WERI-Rb-1 (cell line): Measurements from ENCODE around the gene NDUFS5.

ENCODE experiments used
- DNase-seq: peaks from one replicate; pipeline ENCODE4 v3.0.0-alpha.2; 2020
- H3K27ac ChIP-seq: fragments of 250-450 bp; sonication (Bioruptor Pico); 2 replicates; pipeline ENCODE4 v1.5.1; 2020; ENCODE audit warnings: mild to moderate bottlenecking, moderate library complexity
- H3K27me3 ChIP-seq: fragments of 250-450 bp; sonication (Bioruptor Pico); 2 replicates; pipeline ENCODE4 v1.5.1; 2021; ENCODE audit warnings: mild to moderate bottlenecking, low read depth, moderate library complexity; ENCODE audit not compliant: insufficient read depth, severe bottlenecking
- H3K36me3 ChIP-seq: fragments of 250-450 bp; sonication (Bioruptor Pico); 2 replicates; pipeline ENCODE4 v1.5.1; 2020; ENCODE audit warnings: mild to moderate bottlenecking, moderate library complexity
- H3K4me3 ChIP-seq: 2 replicates; pipeline ENCODE4 v1.5.1; 2011; ENCODE audit warnings: low read depth, mild to moderate bottlenecking, control low read depth, low read length
- H3K9me3 ChIP-seq: fragments of 250-450 bp; sonication (Bioruptor Pico); 2 replicates; pipeline ENCODE4 v1.5.1; 2021; ENCODE audit warnings: mild to moderate bottlenecking, moderate library complexity; ENCODE audit not compliant: severe bottlenecking
- CTCF ChIP-seq: IDR thresholded peaks from 2 replicates; pipeline ENCODE4 v1.5.1; 2011; ENCODE audit warnings: low read depth, mild to moderate bottlenecking, control low read depth, inconsistent platforms, low read length

NDUFS5 gene

GRCh38 chr1:39076799-39077148, 50.6 kb downstream of the NDUFS5 start:
- DNase-seq, result no peak
- no peak overlapping the region for H3K4me3 ChIP-seq
- no peaks in the 10 kb centered on the region for H3K36me3 ChIP-seq
- TF ChIP-seq CTCF, result no peak
- no peak overlapping the region for H3K27ac ChIP-seq
- H3K27me3 ChIP-seq, result no peaks in the 10 kb centered on the region
- no peaks in the 10 kb centered on the region for H3K9me3 ChIP-seq

GRCh38 chr1:39080269-39080826, 54.2 kb downstream of the NDUFS5 start:
- Histone ChIP-seq H3K27me3 (no peaks in the 10 kb centered on the region), H3K36me3 (no peaks in the 10 kb centered on the region), H3K4me3 (peak overlapping the region; percentile 63), H3K27ac (no peak overlapping the region), H3K9me3 (no peaks in the 10 kb centered on the region)
- no peak for DNase-seq
- no peak for TF ChIP-seq CTCF

GRCh38 chr1:39080831-39081270, 54.7 kb downstream of the NDUFS5 start:
- peak; percentile 39 for DNase-seq
- Histone ChIP-seq H3K27ac (no peak overlapping the region), H3K27me3 (no peaks in the 10 kb centered on the region), H3K36me3 (no peaks in the 10 kb centered on the region), H3K4me3 (peak overlapping the region; percentile 63), H3K9me3 (no peaks in the 10 kb centered on the region)
- no peak for TF ChIP-seq CTCF

- Histone ChIP-seq H3K36me3 (no peaks in the 10 kb centered on the region), H3K27me3 (no peaks in the 10 kb centered on the region), H3K9me3 (no peaks in the 10 kb centered on the region), H3K4me3 (peak overlapping the region; percentile 63), H3K27ac (no peak overlapping the region)
- peak; percentile 23 for DNase-seq
- TF ChIP-seq CTCF, result no peak
Observed at GRCh38 chr1:39081271-39082009, 55.3 kb downstream of the NDUFS5 start.

GRCh38 chr1:39082010-39082799, 56.1 kb downstream of the NDUFS5 start:
- no peaks in the 10 kb centered on the region for H3K27me3 ChIP-seq
- no peak for DNase-seq
- no peak for TF ChIP-seq CTCF
- no peaks in the 10 kb centered on the region for H3K9me3 ChIP-seq
- peak overlapping the region; percentile 63 for H3K4me3 ChIP-seq
- H3K36me3 ChIP-seq, result no peaks in the 10 kb centered on the region
- no peak overlapping the region for H3K27ac ChIP-seq
